Duodenal mucosa (tissue), 2 donors: Measurements from ENCODE around the gene UQCRC2.

Experiments
- H3K27ac ChIP-seq: one replicate; pipeline ENCODE4 v1.7.0; 2013; ENCODE audit warnings: low read depth, low read length
- H3K27me3 ChIP-seq, 2 donors: one replicate each; pipeline ENCODE4 v1.7.0; 2013; ENCODE audit warnings: low read length in 2 of 2, control low read depth in 1 of 2; ENCODE audit not compliant: insufficient read depth in 2 of 2, control insufficient read depth in 1 of 2
- H3K36me3 ChIP-seq, 2 donors: one replicate each; pipeline ENCODE4 v1.7.0; 2013; ENCODE audit warnings: low read length in 2 of 2, control low read depth in 1 of 2; ENCODE audit not compliant: insufficient read depth in 2 of 2, control insufficient read depth in 1 of 2
- H3K4me1 ChIP-seq, 2 donors: one replicate each; pipeline ENCODE4 v1.7.0; 2013; ENCODE audit warnings: low read length in 2 of 2, control low read depth in 1 of 2; ENCODE audit not compliant: insufficient read depth in 2 of 2, control insufficient read depth in 1 of 2
- H3K4me3 ChIP-seq, 2 donors: one replicate each; pipeline ENCODE4 v1.7.0; 2013; ENCODE audit warnings: low read length in 2 of 2, low read depth in 1 of 2
- H3K9ac ChIP-seq, 2 donors: one replicate each; pipeline ENCODE4 v1.7.0; 2013; ENCODE audit warnings: low read length in 2 of 2, low read depth in 1 of 2
- H3K9me3 ChIP-seq, 2 donors: one replicate each; pipeline ENCODE4 v1.7.0; 2013; ENCODE audit warnings: low read length in 2 of 2, control low read depth in 1 of 2; ENCODE audit not compliant: control insufficient read depth in 1 of 2

UQCRC2 gene

DNA sequence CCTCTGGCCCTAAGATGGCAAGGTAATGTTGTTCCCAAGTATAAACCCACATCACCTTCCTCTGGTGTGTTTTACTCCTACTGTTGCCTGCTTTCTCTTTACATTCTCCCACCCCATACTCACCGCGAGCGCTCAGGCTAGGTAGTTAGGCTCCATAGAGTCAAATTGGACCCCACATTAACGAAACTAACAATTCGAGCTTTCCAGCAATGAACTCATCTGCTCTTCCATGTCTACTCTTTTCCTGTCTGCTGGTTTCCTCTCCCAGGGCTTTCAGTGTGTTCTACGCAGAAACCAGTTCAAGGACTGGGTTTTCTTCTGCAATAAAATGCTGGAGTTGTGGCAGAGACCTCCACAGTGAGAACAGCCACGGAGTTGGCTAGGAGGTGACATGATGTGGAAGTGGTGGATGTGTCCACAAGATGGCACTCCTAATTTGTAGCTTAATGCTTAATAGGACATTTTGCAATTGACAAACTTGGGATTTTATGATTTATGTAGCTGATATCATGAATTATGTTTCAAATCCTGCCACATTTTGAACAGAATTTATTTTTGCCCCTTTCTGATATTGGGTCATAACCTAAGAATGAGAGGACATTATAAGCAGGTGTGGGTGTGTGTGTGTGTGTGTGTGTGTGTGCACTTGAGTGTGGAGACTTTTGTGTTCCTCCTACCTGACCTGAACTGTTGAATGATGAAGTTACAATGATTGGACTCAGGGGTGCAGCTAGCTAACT, 2.2 kb upstream of the UQCRC2 start:
- Histone ChIP-seq H3K36me3 (peaks cover 0 to 2% of the 10 kb centered on the region in 2 donors), H3K27ac (no peak overlapping the region), H3K4me3 (peak overlapping the region; percentile 0 to 93), H3K4me1 (peaks cover 34 to 47% of the 10 kb centered on the region in 2 donors), H3K9me3 (no peaks in the 10 kb centered on the region), H3K9ac (no peak overlapping the region), H3K27me3 (no peaks in the 10 kb centered on the region)

- H3K4me1 ChIP-seq = peaks cover 32 to 47% of the 10 kb centered on the region in 2 donors
- H3K36me3 ChIP-seq = peaks cover under 1 to 13% of the 10 kb centered on the region in 2 donors
- no peaks in the 10 kb centered on the region for H3K9me3 ChIP-seq
- peak overlapping the region; percentile 88 for H3K27ac ChIP-seq
- H3K9ac ChIP-seq = peak overlapping the region; percentile 97 to 100
- H3K4me3 ChIP-seq = peak overlapping the region; percentile 93 to 94
- H3K27me3 ChIP-seq = no peaks in the 10 kb centered on the region
These were observed 945 bp upstream of the UQCRC2 start for GRCh38 chr16:21952040-21952792.

- no peaks in the 10 kb centered on the region for H3K27me3 ChIP-seq
- H3K4me3 ChIP-seq = peak overlapping the region; percentile 93 to 94
- no peaks in the 10 kb centered on the region for H3K9me3 ChIP-seq
- peaks cover 13 to 25% of the 10 kb centered on the region in 2 donors for H3K36me3 ChIP-seq
- H3K9ac ChIP-seq = peak overlapping the region; percentile 97 to 100
- peaks cover 25 to 42% of the 10 kb centered on the region in 2 donors for H3K4me1 ChIP-seq
- H3K27ac ChIP-seq = peak overlapping the region; percentile 88
These were observed 361 bp downstream of the UQCRC2 start for GRCh38 chr16:21953541-21953902.

DNA sequence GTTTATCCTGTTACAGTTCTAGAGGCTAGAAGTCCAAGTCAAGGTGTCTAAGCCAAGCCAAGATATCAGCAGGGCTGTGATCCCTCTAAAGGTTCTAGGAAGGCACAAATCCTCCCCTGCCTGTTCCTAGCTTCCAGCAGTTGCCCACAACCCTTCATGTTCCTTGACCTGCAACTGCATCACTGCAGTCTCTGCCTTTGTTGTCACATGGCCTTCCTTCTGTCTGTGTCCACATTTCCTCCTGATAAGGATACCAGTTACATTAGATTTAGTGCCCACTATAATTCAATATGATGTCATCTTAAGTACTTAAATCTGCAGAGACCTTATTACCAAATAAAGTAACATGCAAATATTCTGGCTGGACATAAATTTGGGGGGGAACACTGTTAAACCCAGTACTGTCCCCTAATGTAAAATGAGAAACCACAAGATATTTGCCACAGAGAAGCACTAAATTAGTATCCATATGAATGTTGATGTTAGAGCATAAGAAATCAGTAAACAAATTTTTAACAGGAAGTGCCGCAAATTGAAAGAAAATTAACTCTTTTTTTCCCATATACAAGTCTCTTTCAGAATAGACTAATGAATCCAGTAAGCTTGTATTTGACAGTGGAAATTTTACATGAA, 4.7 kb downstream of the UQCRC2 start:
- Histone ChIP-seq H3K27ac (no peak overlapping the region), H3K36me3 (peaks cover 44 to 64% of the 10 kb centered on the region in 2 donors), H3K9ac (no peak overlapping the region), H3K27me3 (no peaks in the 10 kb centered on the region), H3K9me3 (no peaks in the 10 kb centered on the region), H3K4me3 (no peak overlapping the region), H3K4me1 (peaks cover 5 to 18% of the 10 kb centered on the region in 2 donors)

GRCh38 chr16:21959050-21959449, 5.9 kb downstream of the UQCRC2 start:
- peaks cover 49 to 76% of the 10 kb centered on the region in 2 donors for H3K36me3 ChIP-seq
- no peaks in the 10 kb centered on the region for H3K9me3 ChIP-seq
- H3K27ac ChIP-seq = no peak overlapping the region
- H3K4me1 ChIP-seq = peaks cover 6 to 18% of the 10 kb centered on the region in 2 donors
- no peak overlapping the region for H3K4me3 ChIP-seq
- H3K9ac ChIP-seq = no peak overlapping the region
- H3K27me3 ChIP-seq = no peaks in the 10 kb centered on the region

GRCh38 chr16:21962475-21962874, 9.3 kb downstream of the UQCRC2 start:
- no peak overlapping the region for H3K9ac ChIP-seq
- no peaks in the 10 kb centered on the region for H3K9me3 ChIP-seq
- no peaks in the 10 kb centered on the region for H3K27me3 ChIP-seq
- H3K36me3 ChIP-seq = peaks cover 69 to 94% of the 10 kb centered on the region in 2 donors
- H3K4me1 ChIP-seq = peaks cover 4% of the 10 kb centered on the region in 2 donors
- no peak overlapping the region for H3K4me3 ChIP-seq
- no peak overlapping the region for H3K27ac ChIP-seq

- Histone ChIP-seq H3K27ac (no peak overlapping the region), H3K36me3 (peaks cover 57 to 96% of the 10 kb centered on the region in 2 donors)
These were observed 10.7 kb downstream of the UQCRC2 start for GRCh38 chr16:21963887-21964286.

GRCh38 chr16:21964353-21964752, 11.2 kb downstream of the UQCRC2 start:
- Histone ChIP-seq H3K27ac (no peak overlapping the region), H3K4me3 (no peak overlapping the region)

More at GRCh38 chr16:21963887-21964286, 10.7 kb downstream of the UQCRC2 start:
- Histone ChIP-seq H3K9ac (no peak overlapping the region), H3K4me3 (no peak overlapping the region), H3K27me3 (no peaks in the 10 kb centered on the region), H3K4me1 (peaks cover 4% of the 10 kb centered on the region in 2 donors), H3K9me3 (no peaks in the 10 kb centered on the region)

GRCh38 chr16:21971856-21972255, 18.7 kb downstream of the UQCRC2 start:
- Histone ChIP-seq H3K27me3 (no peaks in the 10 kb centered on the region), H3K4me3 (no peak overlapping the region), H3K27ac (no peak overlapping the region), H3K36me3 (peaks cover 46 to 98% of the 10 kb centered on the region in 2 donors), H3K9ac (no peak overlapping the region), H3K4me1 (no peaks in the 10 kb centered on the region), H3K9me3 (no peaks in the 10 kb centered on the region)

More at GRCh38 chr16:21964353-21964752, 11.2 kb downstream of the UQCRC2 start:
- Histone ChIP-seq H3K27me3 (no peaks in the 10 kb centered on the region), H3K4me1 (peaks cover 4% of the 10 kb centered on the region in 2 donors), H3K9me3 (no peaks in the 10 kb centered on the region), H3K9ac (no peak overlapping the region), H3K36me3 (peaks cover 53 to 96% of the 10 kb centered on the region in 2 donors)

- Histone ChIP-seq H3K9ac (no peak overlapping the region), H3K9me3 (no peaks in the 10 kb centered on the region), H3K27ac (no peak overlapping the region), H3K4me3 (no peak overlapping the region), H3K4me1 (no peaks in the 10 kb centered on the region), H3K36me3 (peaks cover 54 to 98% of the 10 kb centered on the region in 2 donors), H3K27me3 (no peaks in the 10 kb centered on the region)
These were observed 20.8 kb downstream of the UQCRC2 start for GRCh38 chr16:21973945-21974344.
